HG03103 (cell line): Measurements from ENCODE around the gene GPAT3.
A peak's percentile ranks its signal among the peaks of the same experiment; 100 is the strongest.
"Not testable (repeated sequence)": the region's sequence is repeated elsewhere in the genome, so short reads cannot be mapped to it uniquely, and the experiment has no call there.

Experiments
- ATAC-seq: cut with Tn5 transposase; IDR thresholded peaks from one replicate; pipeline ENCODE4 v1.9.1; 2021; ENCODE audit warnings: low read depth; ENCODE audit not compliant: unreplicated experiment

Gene GPAT3

GRCh38 chr4:83548151-83548905, 12.4 kb downstream of the GPAT3 start:
- ATAC-seq = peak; percentile 90

GRCh38 chr4:83552083-83552482, 16.2 kb downstream of the GPAT3 start:
- no peak for ATAC-seq

- ATAC-seq = peak; percentile 43
Observed at GRCh38 chr4:83552924-83553323, 17.0 kb downstream of the GPAT3 start.

- ATAC-seq = no peak
Observed at GRCh38 chr4:83556006-83556707, 20.2 kb downstream of the GPAT3 start.

GRCh38 chr4:83556816-83557215, 20.9 kb downstream of the GPAT3 start:
- ATAC-seq = no peak

- ATAC-seq = no peak
Observed at GRCh38 chr4:83558059-83558653, 22.2 kb downstream of the GPAT3 start.

- ATAC-seq = no peak
Observed at GRCh38 chr4:83558680-83559079, 22.8 kb downstream of the GPAT3 start.

GRCh38 chr4:83560523-83560922, 24.6 kb downstream of the GPAT3 start:
- no peak for ATAC-seq

GRCh38 chr4:83561381-83561780, 25.5 kb downstream of the GPAT3 start:
- no peak for ATAC-seq

GRCh38 chr4:83563998-83564397, 28.1 kb downstream of the GPAT3 start:
- no peak for ATAC-seq

GRCh38 chr4:83568062-83568461, 32.2 kb downstream of the GPAT3 start:
- no peak for ATAC-seq

GRCh38 chr4:83569429-83569828, 33.5 kb downstream of the GPAT3 start:
- no peak for ATAC-seq

GRCh38 chr4:83569987-83570386, 34.1 kb downstream of the GPAT3 start:
- peak; percentile 94 for ATAC-seq

GRCh38 chr4:83572848-83573247, 36.9 kb downstream of the GPAT3 start:
- no peak for ATAC-seq

GRCh38 chr4:83574247-83574646, 38.3 kb downstream of the GPAT3 start:
- no peak for ATAC-seq

- not testable (repeated sequence) for ATAC-seq
Observed at GRCh38 chr4:83576237-83576636, 40.3 kb downstream of the GPAT3 start.

GRCh38 chr4:83581411-83582288, 45.7 kb downstream of the GPAT3 start:
- peak; percentile 88 for ATAC-seq

GRCh38 chr4:83582289-83582785, 46.4 kb downstream of the GPAT3 start:
- no peak for ATAC-seq

GRCh38 chr4:83585982-83586508, 50.1 kb downstream of the GPAT3 start:
- no peak for ATAC-seq

- no peak for ATAC-seq
Observed at GRCh38 chr4:83589279-83589678, 53.4 kb downstream of the GPAT3 start.
